Nephron (organoid): ENCODE data around the gene CYP11A1.

Experiments
- H3K27ac Mint-ChIP-seq, 3 experiments: 2 replicates each; pipeline ENCODE4 v1.8.0; 2020; ENCODE audit warnings: mixed read lengths in 3 of 3, mild to moderate bottlenecking in 2 of 3, moderate library complexity in 1 of 3
- H3K27me3 Mint-ChIP-seq: 2 replicates; pipeline ENCODE4 v1.8.0; 2021; ENCODE audit warnings: low read depth, mild to moderate bottlenecking, moderate library complexity, mixed read lengths
- H3K36me3 Mint-ChIP-seq: 2 replicates; pipeline ENCODE4 v1.8.0; 2020; ENCODE audit warnings: low read depth, mixed read lengths
- H3K4me1 Mint-ChIP-seq: 2 replicates; pipeline ENCODE4 v1.8.0; 2020; ENCODE audit warnings: mixed read lengths
- H3K4me3 Mint-ChIP-seq, 3 experiments: 2 replicates each; pipeline ENCODE4 v1.8.0; 2020; ENCODE audit warnings: mild to moderate bottlenecking in 3 of 3, mixed read lengths in 3 of 3, moderate library complexity in 2 of 3
- H3K9me3 Mint-ChIP-seq: 2 replicates; pipeline ENCODE4 v1.8.0; 2020; ENCODE audit warnings: mixed read lengths
- TF ChIP-seq, protein P1 (sequence below), 3 experiments: fragments of 200-600 bp; sonication (generic); IDR thresholded peaks; one replicate each; pipeline ENCODE4 v1.5.0; 2021; ENCODE audit warnings: antibody characterized with exemption in 3 of 3; ENCODE audit not compliant: unreplicated experiment in 3 of 3

Gene CYP11A1

GRCh38 chr15:74395319-74396145 is 28.1 kb upstream of the CYP11A1 start:
- Mint-ChIP-seq H3K36me3 (no peaks in the 10 kb centered on the region), H3K4me1 (peaks cover 72% of the 10 kb centered on the region), H3K9me3 (no peaks in the 10 kb centered on the region), H3K4me3 (peak overlapping the region in 1 of 3 experiments; percentile 34), H3K27me3 (peaks cover 4% of the 10 kb centered on the region), H3K27ac (peak overlapping the region; percentile 79 to 99 (median 98))
- TF ChIP-seq, protein P1, sequence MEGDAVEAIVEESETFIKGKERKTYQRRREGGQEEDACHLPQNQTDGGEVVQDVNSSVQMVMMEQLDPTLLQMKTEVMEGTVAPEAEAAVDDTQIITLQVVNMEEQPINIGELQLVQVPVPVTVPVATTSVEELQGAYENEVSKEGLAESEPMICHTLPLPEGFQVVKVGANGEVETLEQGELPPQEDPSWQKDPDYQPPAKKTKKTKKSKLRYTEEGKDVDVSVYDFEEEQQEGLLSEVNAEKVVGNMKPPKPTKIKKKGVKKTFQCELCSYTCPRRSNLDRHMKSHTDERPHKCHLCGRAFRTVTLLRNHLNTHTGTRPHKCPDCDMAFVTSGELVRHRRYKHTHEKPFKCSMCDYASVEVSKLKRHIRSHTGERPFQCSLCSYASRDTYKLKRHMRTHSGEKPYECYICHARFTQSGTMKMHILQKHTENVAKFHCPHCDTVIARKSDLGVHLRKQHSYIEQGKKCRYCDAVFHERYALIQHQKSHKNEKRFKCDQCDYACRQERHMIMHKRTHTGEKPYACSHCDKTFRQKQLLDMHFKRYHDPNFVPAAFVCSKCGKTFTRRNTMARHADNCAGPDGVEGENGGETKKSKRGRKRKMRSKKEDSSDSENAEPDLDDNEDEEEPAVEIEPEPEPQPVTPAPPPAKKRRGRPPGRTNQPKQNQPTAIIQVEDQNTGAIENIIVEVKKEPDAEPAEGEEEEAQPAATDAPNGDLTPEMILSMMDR (IDR thresholded peaks at IDR 0.05; ENCODE audit: unreplicated experiment in 3 of 3): no peak

- Mint-ChIP-seq H3K9me3 (no peaks in the 10 kb centered on the region), H3K4me1 (peaks cover 74% of the 10 kb centered on the region), H3K4me3 (no peak overlapping the region), H3K27me3 (peaks cover 4% of the 10 kb centered on the region), H3K36me3 (no peaks in the 10 kb centered on the region), H3K27ac (peak overlapping the region; percentile 46 to 99 (median 98))
- TF ChIP-seq, protein P1 (IDR thresholded peaks at IDR 0.05; ENCODE audit: unreplicated experiment in 3 of 3): no peak
Observed at GRCh38 chr15:74394090-74394846, 26.8 kb upstream of the CYP11A1 start.

GRCh38 chr15:74393423-74393822 is 26.0 kb upstream of the CYP11A1 start:
- Mint-ChIP-seq H3K27ac (peak overlapping the region; percentile 3 to 99 (median 98)), H3K36me3 (no peaks in the 10 kb centered on the region), H3K9me3 (no peaks in the 10 kb centered on the region), H3K4me1 (peaks cover 71% of the 10 kb centered on the region), H3K4me3 (peak overlapping the region in 1 of 3 experiments; percentile 24), H3K27me3 (peaks cover 4% of the 10 kb centered on the region)
- TF ChIP-seq, protein P1 (IDR thresholded peaks at IDR 0.05; ENCODE audit: unreplicated experiment in 3 of 3): no peak

DNA sequence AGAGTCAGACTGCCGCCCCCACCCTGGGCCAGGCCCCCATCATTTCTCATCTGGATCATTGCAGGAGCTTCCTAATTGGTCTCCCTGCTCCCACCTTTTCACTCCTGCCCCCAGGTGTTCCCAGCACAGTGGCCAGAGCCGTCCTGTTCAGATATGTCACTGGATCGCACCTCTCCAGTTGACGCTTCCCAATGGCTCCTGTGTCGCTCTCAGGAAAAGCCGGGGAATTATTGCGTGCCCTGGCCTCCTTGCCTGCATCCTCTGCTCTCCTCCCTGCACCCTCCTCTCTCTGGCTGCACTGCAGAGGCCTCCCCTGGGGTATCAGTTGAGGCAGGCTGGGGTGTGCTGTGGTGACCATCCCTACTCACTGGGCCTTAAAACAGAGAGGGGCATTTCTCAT is 25.5 kb upstream of the CYP11A1 start:
- H3K27me3 Mint-ChIP-seq: peaks cover 4% of the 10 kb centered on the region
- H3K27ac Mint-ChIP-seq: peak overlapping the region; percentile 57 to 99 (median 98)
- peak overlapping the region in 2 of 3 experiments; percentile 22 to 31 for H3K4me3 Mint-ChIP-seq
- H3K9me3 Mint-ChIP-seq: no peaks in the 10 kb centered on the region
- H3K4me1 Mint-ChIP-seq: peaks cover 68% of the 10 kb centered on the region
- TF ChIP-seq, protein P1 (IDR thresholded peaks at IDR 0.05; ENCODE audit: unreplicated experiment in 3 of 3): no peak
- H3K36me3 Mint-ChIP-seq: no peaks in the 10 kb centered on the region

DNA sequence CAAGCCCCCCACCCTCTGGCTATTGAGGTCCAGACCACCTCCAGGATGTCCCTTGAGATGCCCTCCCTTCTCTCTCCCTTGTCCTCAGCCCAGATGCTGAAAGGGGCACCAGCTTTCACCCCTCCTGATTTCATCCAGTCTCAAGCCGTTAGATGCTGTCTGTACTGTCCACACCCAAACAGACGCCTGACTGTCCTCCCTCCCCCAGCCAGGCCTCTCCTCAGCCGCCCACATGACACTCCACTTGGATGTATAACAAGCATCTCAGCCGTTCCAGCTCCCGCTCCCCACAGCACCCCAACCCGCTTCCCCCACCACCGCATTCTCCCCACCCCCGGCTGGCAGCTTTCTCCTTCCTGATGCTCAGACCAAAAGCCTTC is 25.0 kb upstream of the CYP11A1 start:
- Mint-ChIP-seq H3K36me3 (no peaks in the 10 kb centered on the region), H3K4me1 (peaks cover 68% of the 10 kb centered on the region), H3K9me3 (no peaks in the 10 kb centered on the region), H3K27me3 (peaks cover 4% of the 10 kb centered on the region), H3K4me3 (peak overlapping the region in 2 of 3 experiments; percentile 31 to 34), H3K27ac (peak overlapping the region; percentile 57 to 99 (median 98))
- TF ChIP-seq, protein P1 (IDR thresholded peaks at IDR 0.05; ENCODE audit: unreplicated experiment in 3 of 3): no peak
